Measurements from ENCODE around the gene EPDR1. TPM values are rescaled to one million over a fixed set of nuclear protein-coding genes. Genes with fewer than 3 reads are reported as not detected.

The EPDR1 gene
- total RNA-seq, 1 experiment from 2014 or later: 5.3 TPM

DNA sequence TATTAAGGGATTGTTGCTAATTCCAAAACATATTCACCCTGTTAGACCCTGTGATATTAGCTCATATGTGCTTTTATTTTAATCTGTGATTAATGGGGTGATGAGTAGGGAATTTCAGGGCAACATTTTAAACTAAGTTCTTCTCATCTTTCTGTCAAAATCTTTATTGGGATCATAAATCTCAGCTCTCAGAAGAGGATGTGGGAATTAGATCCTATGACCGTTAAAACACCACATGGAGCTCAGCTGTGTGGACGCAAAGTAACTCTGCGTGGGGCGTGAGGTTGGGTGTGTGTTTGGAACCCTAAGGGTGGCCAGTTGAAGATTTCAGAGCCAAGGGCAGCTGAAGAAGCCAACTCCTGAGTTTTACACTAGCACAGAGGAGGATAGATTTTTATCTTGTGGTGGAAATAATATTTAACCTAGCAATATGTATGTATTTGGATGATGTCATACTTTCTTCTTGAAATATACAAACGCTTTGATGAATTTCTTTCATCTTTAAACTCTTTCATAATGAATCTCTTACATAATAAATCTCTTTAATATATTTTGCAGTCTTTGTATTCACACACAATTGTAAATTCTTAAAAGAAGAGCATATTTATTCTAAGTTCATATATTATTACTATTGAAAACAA lies 64.4 kb downstream of the EPDR1 start:
- Histone ChIP-seq H2BK20ac (ENCODE audit: low read depth, low read length, poor library complexity, severe bottlenecking) (no peak overlapping the region), H3K9me3 (ENCODE audit: control insufficient read depth, low read depth, low read length) (no peaks in the 10 kb centered on the region), H4K20me1 (ENCODE audit: control insufficient read depth, insufficient read depth, insufficient read length) (no peaks in the 10 kb centered on the region), H4K5ac (ENCODE audit: insufficient read length, low read depth, low read length) (no peak overlapping the region), H3K18ac (ENCODE audit: insufficient read length, low read depth, low read length) (no peak overlapping the region), H3T11ph (ENCODE audit: low read length) (no peak overlapping the region), H2BK5ac (ENCODE audit: insufficient read length, low read length) (no peak overlapping the region), H2AFZ (ENCODE audit: low read length) (no peak overlapping the region), H4K91ac (ENCODE audit: insufficient read length, low read depth, low read length) (no peak overlapping the region), H3K9ac (ENCODE audit: extremely low read depth, insufficient read length, low read length) (no peak overlapping the region), H3K4me1 (ENCODE audit: insufficient read depth, low read length) (peaks cover 5% of the 10 kb centered on the region), H2BK120ac (ENCODE audit: low read depth, low read length, poor library complexity, severe bottlenecking) (no peak overlapping the region), H2BK12ac (ENCODE audit: insufficient read length, low read depth, low read length) (no peak overlapping the region), H3K27ac (ENCODE audit: insufficient read length, low read depth, low read length) (no peak overlapping the region), H3K23me2 (ENCODE audit: insufficient read length, low read depth, low read length, poor library complexity, severe bottlenecking) (no peaks in the 10 kb centered on the region), H2BK15ac (ENCODE audit: low read depth, low read length) (no peak overlapping the region), H3K23ac (ENCODE audit: insufficient read length, low read depth, low read length) (no peak overlapping the region), H3K4me2 (ENCODE audit: insufficient read depth, insufficient read length, low read length) (no peak overlapping the region), H4K8ac (replicated peaks; ENCODE audit: insufficient read length, low read depth, low read length) (no peak overlapping the region), H2AK5ac (ENCODE audit: insufficient read length, low read length) (no peak overlapping the region), H3K79me1 (ENCODE audit: insufficient read depth, low read depth, low read length, poor library complexity, severe bottlenecking) (no peaks in the 10 kb centered on the region), H3K14ac (ENCODE audit: insufficient read depth, low read length) (no peak overlapping the region), H3K79me2 (ENCODE audit: insufficient read depth, low read length) (no peaks in the 10 kb centered on the region), H3K4ac (ENCODE audit: low read depth, low read length) (no peak overlapping the region), H3K56ac (ENCODE audit: insufficient read length, low read depth, low read length) (no peak overlapping the region), H3K27me3 (ENCODE audit: insufficient read depth, low read length) (no peaks in the 10 kb centered on the region; the same call in 1 of the 2 replicates)
- no peak overlapping the region for H3K27ac Mint-ChIP-seq
- H3K36me3 Mint-ChIP-seq (ENCODE audit: insufficient read depth in 1 of 3, low read depth in 3 of 3): no peaks in the 10 kb centered on the region; a peak in 1 of 7 replicates
- H3K4me1 Mint-ChIP-seq: peaks cover 15 to 19% of the 10 kb centered on the region in 2 experiments
- no CpG with 5 or more reads among the region's 5 CpGs for WGBS (ENCODE audit: extremely low coverage, insufficient read length, low lambda C conversion rate)
- DNase-seq: no peak
- no peak for TF ChIP-seq CTCF (conservative IDR thresholded peaks at IDR 0.05)
- H3K27me3 Mint-ChIP-seq (ENCODE audit: low read depth): peaks cover 40% of the 10 kb centered on the region
- H3K9me3 Mint-ChIP-seq: no peaks in the 10 kb centered on the region
- H3K4me3 Mint-ChIP-seq: no peak overlapping the region; a peak in 1 of 5 replicates

Measured in H9 (cell line).